ENCODE measurements around the gene FOXQ1. TPM values are rescaled to one million over a fixed set of nuclear protein-coding genes. Genes with fewer than 3 reads are reported as not detected.

The FOXQ1 gene, protein sequence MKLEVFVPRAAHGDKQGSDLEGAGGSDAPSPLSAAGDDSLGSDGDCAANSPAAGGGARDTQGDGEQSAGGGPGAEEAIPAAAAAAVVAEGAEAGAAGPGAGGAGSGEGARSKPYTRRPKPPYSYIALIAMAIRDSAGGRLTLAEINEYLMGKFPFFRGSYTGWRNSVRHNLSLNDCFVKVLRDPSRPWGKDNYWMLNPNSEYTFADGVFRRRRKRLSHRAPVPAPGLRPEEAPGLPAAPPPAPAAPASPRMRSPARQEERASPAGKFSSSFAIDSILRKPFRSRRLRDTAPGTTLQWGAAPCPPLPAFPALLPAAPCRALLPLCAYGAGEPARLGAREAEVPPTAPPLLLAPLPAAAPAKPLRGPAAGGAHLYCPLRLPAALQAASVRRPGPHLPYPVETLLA
- total RNA-seq, result not detected in 2 replicates
- not detected in 2 replicates for polyA plus RNA-seq
- not detected in 2 replicates for polyA plus RNA-seq (2011; cell fraction: cytosol; rRNA removed)
- not detected in 2 replicates for polyA plus RNA-seq (2011; cell fraction: nucleus; rRNA removed)
- polyA plus RNA-seq (2012), result not detected in 2 replicates
- polyA minus RNA-seq, result not detected in 2 replicates
- polyA minus RNA-seq (2011; cell fraction: cytosol; rRNA and poly(A)+ RNA removed), result 30.5 TPM
- polyA minus RNA-seq (2011; cell fraction: nucleus; rRNA and poly(A)+ RNA removed), result 0.19 TPM in 1 of 2 replicates, not detected in the other
- Bru-seq, nascent RNA, result not detected
- not detected for BruChase-seq, experiment 1, labeled RNA remaining after a 6-hour chase
- BruChase-seq, experiment 2, labeled RNA remaining after a 2-hour chase, result not detected
- long read RNA-seq, result 0 reads

DNA sequence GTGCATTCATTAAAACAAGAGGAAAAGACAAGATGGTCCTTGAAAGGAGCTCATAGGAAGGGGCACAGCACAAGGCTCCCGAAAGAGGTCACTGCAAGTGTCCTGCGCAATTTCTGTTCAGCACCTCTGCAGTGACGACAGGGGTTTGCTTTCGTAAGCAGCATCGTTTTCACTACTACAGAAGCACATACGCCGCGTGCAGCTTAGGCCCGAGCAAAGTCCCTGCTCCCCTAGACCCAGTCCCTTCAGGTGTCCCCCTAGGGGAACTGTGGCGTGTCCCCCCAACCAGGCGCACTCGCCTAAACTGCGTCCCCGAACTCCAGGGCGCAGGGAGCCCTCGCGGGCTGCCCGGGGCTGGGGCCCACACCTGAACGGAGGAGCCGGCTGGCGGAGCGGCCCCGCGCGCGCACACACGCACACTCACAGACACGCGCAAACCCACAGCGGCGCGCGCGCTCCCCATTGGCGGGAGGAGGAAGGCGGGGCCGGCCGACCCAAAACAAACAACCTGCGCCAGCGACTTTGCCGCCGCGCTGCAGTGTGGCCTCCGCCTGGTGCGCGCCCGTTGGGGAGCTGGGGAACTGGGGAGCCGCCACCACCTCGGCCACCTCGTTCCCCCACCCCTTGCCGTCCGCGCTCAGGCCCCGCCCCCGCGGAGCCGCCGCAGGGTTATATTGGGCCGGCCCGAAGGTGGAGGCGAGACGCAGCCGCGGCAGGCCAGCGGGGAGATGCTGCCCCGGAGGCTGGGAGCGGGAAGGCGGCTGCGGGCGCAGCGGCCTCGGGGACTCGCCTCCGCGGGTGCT is at the start of gene FOXQ1:
FOXQ1 (plus strand) TSS at position 699 of the 803 bp plus-strand sequence. CDS start 607 bp downstream, outside the sequence.
- Histone ChIP-seq H3K27me3 (ENCODE audit: control insufficient read depth in 2 of 2, insufficient read depth in 2 of 2, low read length in 2 of 2) (peaks cover 46 to 79% of the 10 kb centered on the region in 2 experiments), H3K79me2 (ENCODE audit: control insufficient read depth, insufficient read depth, low read length) (no peaks in the 10 kb centered on the region), H3K4me2 (ENCODE audit: insufficient read depth, low read length) (peak within 1 kb of the TSS; percentile 20), H3K4me3 (replicated peaks in 1 of 3; ENCODE audit: insufficient read depth in 1 of 3, low read depth in 1 of 3, low read length in 3 of 3) (peak within 1 kb of the TSS in 2 of 3 experiments; percentile 12 to 30), H3K9me1 (replicated peaks; ENCODE audit: control insufficient read depth, extremely low read depth, insufficient read depth, low read length) (no peaks in the 10 kb centered on the region), H4K20me1 (replicated peaks; ENCODE audit: control insufficient read depth, extremely low read depth, insufficient read depth, low read length) (no peaks in the 10 kb centered on the region), H3K9me3 (replicated peaks; ENCODE audit: control insufficient read depth, insufficient read depth, low read length) (no peaks in the 10 kb centered on the region), H3K9ac (replicated peaks; ENCODE audit: extremely low read depth, insufficient read depth, low read length) (no peak within 1 kb of the TSS), H3K4me1 (ENCODE audit: control insufficient read depth, extremely low read depth, insufficient read depth, low read length) (peaks cover 5% of the 10 kb centered on the region), H3K27ac (ENCODE audit: insufficient read depth, low read depth, low read length) (no peak within 1 kb of the TSS), H3K36me3 (ENCODE audit: control insufficient read depth in 2 of 2, extremely low read depth in 1 of 2, insufficient read depth in 2 of 2, low read length in 2 of 2) (no peaks in the 10 kb centered on the region), H2AFZ (ENCODE audit: low read depth, low read length) (no peak within 1 kb of the TSS)
- intact Hi-C loops (cut with micrococcal nuclease) (no loop called here), dilution Hi-C loops (cut with MboI; ENCODE audit: extremely low pct_ligation_motif_present, low sequenced_read_pairs) (no loop called here)
- no TSS peak for BruUV-seq (replicated peaks)
- POLR2A ChIA-PET, result no interaction called here
- FAIRE-seq (no peak), DNase-seq (ENCODE audit: low read depth, low spot score) (peak; percentile 6)
- TF ChIP-seq JUN (IDR thresholded peaks at IDR 0.05; ENCODE audit: borderline replicate concordance, insufficient read depth, insufficient read length, low read depth), result no peak
- TF ChIP-seq POLR2AphosphoS5 (IDR thresholded peaks at IDR 0.05; ENCODE audit: insufficient read depth, low read depth, low read length), result no peak
- TF ChIP-seq, protein P1, sequence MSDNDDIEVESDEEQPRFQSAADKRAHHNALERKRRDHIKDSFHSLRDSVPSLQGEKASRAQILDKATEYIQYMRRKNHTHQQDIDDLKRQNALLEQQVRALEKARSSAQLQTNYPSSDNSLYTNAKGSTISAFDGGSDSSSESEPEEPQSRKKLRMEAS (IDR thresholded peaks at IDR 0.05; ENCODE audit: insufficient read depth, insufficient read length), result no peak
- CTCF ChIA-PET, result no interaction called here

Data from endothelial cell of umbilical vein (primary cell).